ENCODE data around the gene ANP32A.

ANP32A gene

DNA sequence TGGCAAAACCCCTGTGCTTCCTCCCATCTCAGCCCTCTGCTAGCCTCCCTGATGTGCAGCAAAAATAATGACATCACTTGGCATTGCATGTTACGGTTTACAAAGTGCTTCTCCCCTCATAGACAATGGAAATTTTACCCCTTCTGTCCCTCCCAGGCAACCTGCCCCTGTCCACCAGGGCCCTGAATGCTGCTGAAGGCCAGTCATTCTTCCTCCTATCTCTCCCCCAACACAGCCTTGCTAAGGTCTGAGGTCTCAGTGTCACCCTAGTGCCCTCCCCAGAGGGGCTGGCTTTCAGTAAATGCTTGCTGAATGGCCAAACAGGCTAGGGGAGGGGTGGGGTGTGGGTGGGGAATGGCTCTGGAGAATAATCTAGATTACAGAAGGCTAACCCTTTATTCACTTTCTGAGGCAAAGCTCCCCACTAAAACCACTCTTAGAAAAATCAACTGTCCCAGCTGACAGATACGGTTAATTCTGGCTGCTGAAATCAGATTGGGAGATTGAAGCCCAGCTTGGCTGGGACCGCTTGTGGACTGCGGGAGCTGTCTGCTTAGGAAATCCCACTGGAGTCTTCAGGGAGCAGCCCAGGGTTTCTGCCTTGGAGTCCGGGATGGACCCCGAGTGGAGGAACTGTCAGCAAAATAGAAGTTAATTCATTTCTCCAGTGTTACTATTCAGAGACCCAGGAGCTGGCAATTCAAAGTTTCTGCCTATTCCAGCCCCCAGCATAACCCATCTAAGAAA lies 22.9 kb downstream of the ANP32A start:
- no peak for DNase-seq

DNA sequence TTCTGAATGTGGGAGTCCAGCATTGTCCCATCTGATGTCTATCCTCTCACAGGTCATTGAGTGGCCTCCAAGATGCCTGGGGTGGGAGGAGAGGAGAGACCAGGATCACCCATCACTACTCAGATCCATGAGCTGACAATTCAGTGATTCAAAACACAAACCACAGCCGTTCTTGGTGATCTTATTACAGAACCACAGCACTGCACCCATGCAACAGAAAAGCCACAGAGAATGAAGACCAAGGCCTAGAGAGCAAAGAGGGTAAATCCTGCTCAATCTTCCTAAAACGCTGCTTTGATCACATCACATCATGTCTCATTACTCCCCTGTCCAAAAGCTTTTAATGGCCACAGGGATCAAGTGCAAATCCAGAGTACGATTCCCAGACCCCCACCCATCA lies 23.5 kb downstream of the ANP32A start:
- no peak for DNase-seq

DNA sequence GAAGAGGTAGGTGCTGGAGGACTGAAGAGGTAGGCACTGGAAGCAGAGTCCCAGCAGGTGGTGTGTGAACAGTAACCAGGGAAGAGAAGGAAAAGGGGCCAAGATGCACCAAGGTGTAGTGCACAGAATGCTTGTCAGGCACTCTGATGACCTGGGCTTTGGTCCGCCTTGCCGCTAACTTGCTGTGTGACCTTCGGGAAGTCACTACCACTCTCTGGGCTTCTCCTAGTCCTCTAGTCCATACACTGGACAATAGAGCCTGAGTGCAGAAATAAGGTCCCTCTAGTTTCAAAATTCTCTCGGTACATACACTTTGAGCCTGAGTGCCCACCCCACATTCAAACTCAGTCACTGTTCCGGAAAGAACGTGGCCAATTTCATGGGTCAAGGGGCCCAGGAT lies 24.1 kb downstream of the ANP32A start:
- DNase-seq = no peak

DNA sequence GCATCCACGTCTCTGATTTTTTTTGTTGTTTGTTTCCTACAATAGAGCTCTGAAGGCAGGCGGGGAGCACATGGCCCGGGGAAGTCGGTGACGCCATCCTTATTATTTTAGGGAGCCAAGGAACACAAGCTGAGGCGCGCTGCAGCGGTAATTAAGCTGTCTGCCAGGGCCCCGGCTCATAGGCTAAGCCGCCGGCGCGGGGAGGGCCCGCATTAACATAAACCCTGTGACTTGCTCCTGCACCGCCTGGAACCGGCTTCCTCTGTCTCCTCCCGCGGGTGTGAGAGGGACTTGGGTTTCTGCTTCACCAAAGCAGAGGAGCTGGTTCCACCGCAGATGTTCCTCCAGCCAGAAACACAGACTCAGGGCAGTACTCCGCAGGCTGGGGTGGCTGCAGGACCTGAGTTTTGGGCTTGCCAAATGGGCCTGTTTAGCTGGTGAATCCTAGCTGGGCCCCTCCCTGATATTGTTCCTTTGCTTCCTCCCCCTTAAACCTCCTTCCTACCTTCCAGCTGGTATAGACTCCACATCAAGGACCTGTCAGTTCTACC lies 25.3 kb downstream of the ANP32A start:
- peak; percentile 38 for DNase-seq

DNA sequence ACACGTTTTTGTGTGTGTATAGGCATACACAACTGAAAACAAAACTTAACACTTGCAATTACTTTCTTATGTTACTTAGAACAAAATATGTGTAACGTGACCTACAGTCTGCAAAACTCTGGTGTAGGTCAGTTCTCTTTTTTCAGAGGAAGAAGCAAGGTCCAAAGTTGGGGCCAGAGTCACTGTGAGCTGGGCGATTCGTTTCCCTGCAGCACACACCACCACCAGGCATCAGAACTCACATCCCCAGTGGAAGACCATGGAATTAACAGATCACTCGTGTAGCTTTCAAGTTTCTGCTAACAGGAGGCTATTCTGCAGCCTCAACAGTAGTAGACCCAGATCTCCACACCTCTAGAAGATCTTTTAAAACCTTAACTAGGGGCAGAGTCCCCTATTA lies 25.8 kb downstream of the ANP32A start:
- DNase-seq = no peak

DNA sequence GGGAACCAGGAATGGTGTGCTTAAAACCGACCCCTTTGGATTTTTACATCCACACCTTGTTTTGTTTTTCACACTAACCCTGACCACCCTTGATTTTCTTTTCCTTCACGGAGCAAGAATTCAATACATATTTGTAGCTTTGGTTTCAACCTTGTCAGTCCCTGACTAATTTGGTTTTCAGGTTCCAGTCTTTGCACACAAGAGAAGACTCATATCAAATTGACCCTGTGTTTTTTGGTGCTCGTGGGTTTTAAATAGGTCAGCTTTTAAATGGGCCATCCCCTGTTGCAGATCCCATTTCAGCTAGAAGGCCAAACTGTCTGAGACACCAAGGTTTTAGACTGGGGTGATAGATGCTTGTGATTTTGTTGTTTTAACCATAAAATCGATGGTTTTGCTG lies 26.4 kb downstream of the ANP32A start:
- DNase-seq = no peak

DNA sequence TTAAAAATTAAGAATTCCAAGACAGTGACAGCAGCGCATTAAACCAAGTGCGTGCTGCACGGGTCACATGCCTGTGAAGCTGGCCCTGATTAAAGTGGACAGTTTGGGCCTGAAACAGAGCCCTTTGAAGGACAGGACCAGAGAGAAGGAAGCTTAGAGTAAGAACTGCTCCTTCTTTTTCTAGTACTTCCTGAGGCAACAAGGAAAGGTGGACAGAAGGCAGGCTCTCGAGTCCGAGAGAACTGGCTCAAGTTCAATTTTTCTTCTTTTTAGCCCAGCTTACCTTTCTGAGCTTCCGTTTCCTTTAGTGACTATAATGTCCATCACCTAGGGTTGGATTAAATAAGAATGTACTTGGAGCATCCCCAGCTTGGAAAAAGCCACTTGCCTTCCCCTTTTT lies 26.9 kb downstream of the ANP32A start:
- DNase-seq = no peak

DNA sequence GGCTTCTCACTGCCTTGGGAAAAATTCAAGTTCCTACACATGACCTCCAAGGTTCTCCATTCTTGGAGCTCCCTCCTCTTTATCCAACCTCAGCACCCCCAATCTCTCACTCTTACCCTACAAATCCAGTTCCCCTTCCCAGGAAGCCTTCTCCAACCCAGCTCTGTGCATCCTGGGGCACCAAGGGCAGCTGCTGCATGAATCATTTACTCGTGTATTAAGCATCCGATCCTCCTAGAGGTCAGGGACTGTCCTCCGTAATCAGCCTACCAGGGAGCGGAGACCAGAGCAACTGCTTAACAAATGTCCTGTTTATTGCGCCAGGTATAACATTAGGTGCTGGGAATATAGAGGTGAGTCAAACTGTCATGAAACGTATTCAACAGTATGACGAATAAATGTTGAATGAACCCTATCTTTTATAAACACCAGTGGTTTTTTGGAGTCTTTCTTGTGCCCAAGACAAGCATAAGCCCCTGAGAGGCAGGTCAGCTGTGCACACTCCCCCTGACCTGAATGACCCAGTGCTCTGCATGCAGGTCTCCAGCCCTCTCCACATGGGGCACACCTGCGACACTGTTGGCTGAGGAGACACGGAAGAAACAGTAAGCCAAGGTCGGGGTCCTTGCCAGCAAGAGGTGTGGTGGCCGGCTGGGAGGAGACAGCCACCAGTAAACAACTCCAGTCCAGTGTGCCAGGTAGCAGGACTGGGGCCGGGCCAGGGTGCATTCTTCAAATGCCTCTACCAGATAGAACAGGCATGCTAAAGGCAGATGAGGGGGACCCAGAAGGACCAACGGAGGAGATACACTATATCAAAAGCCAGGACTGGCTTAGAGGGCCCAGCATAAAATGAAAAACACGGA lies 27.6 kb downstream of the ANP32A start:
- no peak for DNase-seq

DNA sequence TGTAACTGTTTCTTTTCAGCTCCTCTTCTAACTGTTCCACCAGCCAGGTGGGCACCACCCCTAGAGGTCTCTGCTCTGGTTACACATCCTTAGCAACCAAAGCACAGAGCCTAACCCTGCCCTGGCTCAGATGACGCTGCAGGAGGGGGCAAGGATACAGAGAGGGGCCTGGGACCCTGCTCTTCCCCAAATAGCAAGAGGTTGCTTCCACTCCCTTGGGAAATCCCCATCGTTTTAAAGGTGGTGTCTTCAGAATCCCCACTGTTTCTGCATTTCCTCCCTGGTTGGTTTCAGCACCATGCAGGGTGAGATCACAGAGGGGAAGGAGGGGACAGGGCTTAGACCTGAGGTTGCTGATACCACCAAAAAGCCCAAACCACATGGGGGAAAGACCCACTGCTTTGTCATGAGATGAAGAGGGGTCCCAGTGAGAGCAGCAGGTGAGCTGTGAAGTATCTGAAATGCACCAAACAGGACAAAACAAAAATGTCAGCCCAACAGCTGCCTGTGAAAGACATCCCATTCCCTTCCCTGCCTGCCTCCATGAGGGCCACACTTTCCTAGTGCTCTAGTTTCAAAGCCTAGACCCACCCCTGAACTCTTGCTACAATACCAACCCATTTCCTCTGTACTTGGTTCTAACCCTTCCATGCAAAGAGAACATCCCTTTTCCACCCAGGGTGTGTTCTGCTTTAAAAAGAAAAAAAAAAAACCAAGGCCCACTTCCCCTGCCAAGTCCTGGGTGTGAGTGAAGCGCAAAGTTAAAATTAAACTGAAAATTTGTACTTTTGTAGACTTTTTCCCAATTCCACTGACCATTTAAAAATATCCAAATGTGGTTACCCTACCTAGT lies 29.0 kb downstream of the ANP32A start:
- DNase-seq = peak; percentile 61

DNA sequence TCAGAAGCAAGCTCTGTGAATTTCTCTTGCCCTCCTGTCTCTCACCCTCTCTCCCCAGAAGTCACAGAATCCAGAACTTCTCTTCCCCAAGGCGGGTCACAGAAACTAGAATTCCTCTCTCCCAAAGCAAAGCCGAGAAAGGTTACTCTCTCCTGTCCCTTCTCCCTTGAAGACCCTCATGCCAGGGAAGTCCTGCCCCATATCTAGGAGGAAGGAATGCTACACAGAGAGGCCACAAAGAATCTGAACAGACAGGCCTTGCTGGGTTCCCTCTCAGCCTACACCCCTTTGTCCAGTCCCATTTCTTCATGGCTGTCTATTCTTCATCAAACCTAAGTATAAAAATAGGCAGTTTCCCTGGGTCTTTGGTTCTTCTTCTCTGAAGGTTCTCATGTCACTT lies 29.8 kb downstream of the ANP32A start:
- DNase-seq = no peak

DNA sequence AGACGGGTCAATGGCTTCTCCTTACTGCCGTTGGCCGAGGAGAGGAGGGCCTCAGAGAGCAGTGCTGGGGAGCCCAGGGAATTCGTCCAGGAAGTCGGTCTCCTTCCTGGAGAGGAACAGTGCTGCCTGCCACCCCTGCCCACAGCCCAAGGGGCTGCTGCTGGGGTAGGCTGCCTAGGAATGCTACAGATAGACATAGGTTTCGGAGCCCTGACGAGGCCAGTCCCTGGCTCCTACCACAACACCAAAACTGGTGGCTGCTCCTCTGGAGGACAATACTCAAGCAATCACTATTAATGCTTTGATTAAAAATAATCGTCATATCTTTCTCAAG lies 30.5 kb downstream of the ANP32A start:
- no peak for DNase-seq

DNA sequence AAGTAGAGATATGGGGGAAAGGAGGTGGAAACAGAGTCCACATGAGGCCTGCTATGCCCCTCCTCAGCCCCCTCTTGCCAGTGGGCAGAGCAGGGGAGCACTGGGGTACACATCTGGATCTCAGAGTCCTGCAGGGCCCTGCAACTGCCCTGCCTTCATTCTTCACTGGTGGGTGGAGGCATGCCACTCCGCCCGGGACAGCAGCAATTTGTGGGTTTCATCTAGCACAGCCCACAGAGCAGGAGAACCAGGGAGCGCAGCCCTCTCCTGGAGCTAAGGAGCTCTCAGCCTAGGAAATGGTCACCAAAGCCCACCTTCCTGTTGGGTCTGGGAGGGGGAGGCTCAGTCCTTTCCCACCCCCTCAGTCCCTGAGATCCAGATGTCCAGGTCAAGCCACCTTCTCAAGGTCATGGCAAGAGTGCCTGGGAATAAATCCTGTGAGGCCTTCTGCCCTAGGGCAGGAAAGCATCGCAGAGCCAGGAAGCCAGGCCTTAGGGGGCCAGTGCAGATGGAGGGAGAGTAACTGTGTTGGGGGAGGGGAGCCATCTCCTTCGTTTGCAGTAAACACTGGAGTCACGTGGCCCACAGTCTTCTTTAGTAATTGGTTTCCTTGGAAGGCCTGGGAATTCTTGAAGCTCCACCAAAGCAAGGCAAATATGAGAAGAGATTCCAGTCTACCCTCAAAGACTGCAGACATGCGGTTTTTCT lies 31.0 kb downstream of the ANP32A start:
- no peak for DNase-seq

DNA sequence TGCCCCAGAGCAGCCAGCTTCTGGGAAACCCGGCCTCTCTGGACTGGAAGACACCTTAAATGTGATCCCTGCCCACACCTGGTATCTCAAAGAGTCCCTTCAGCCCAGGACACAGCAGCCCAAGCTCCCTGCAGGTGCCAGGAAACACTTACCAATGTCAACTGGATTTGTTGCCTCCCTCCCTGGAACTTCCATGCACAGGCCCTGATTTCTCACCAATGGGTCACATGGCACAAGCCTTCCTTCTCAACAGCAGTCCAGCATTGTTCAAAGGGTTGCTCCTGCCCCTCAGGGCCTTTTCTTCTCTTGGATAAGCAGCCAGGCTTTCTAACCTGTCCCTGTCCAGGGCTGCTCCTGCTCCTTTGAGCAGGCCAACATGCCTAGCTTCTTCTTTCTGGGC lies 31.6 kb downstream of the ANP32A start:
- no peak for DNase-seq

DNA sequence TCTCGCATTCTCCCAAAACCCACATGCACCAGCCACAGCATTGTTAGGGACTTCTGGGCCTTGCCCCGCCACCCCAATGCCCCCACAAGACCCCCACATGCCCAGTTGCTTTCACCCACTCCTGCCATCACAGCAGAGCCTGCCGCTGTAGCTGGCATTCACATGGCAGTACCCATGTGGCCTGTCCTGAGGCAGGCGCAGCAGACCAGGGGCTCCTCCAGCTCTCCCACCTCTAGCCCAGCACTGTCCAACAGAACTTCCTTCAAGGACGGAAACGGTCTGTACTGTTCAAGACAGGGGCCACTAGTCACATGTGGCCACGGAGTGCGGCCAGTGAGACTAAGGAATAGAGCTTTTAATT lies 32.5 kb downstream of the ANP32A start:
- no peak for DNase-seq

DNA sequence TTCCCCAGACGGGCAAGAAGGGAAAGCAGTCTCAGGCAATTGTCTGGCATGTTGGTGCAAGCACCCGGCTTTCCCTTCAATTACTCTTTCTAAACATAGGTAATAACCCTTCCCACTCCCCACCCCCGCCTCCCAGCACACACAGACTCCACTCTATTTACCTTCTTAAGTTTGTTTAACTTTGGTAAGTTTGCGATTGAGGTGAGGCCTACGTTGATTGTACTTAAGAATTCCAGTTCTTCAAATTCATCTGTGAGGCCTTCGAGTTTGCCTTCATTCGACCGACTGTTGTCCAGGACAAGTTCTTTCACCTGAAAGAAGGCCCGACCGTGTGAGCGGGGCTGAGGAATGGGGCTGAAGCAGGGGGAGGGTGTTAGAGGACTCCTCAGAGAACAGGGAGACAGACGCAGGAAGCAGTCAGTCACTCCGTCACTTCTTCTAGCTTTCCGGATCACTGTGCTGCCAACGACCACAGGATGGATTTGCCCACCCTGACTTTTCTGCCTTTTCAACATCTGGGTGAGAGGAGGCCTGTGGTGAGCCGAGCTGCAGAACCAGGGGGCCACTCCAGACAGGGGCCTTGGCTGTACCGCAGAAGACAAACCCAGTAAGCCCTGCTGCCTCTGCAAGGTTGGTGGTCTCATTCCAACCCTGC lies 33.0 kb downstream of the ANP32A start:
- DNase-seq = no peak

DNA sequence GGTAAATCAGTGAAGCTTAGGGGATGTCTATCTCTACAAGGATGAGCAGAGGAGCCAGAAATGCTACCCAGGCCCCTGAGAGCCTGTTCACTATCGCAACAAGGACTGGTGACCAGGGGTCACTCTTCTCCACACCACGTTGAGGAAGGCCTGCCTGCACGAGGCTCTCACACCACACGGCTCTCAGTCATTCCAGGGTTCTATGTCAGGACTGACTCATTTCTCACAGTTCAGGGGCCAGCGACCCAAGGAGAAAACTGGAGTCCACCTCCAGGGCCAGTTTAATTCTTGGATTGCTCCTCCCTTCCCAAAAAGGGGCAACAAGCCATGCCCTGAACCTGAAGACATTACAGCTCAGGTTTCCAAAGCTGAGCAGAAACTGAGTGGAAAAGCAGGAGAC lies 33.9 kb downstream of the ANP32A start:
- DNase-seq = no peak

DNA sequence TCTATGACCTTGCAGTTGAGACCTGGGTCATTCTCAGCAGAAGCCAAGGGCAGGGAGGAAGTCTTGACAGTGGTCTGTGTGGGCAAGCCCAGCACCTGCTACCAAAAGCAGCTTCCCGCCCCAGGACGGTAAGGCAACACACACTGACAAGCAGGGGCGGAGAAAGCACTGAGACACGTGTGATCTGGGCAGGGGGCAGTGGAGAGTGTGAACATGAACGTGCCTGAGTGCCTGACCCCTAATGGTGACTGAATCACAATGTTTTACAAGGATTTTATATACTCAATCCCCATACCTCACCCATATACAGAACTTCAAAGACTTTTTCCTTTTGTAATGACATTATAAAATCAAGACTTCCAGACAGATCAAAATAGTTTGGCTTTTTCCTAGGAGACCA lies 35.2 kb downstream of the ANP32A start:
- DNase-seq = no peak

DNA sequence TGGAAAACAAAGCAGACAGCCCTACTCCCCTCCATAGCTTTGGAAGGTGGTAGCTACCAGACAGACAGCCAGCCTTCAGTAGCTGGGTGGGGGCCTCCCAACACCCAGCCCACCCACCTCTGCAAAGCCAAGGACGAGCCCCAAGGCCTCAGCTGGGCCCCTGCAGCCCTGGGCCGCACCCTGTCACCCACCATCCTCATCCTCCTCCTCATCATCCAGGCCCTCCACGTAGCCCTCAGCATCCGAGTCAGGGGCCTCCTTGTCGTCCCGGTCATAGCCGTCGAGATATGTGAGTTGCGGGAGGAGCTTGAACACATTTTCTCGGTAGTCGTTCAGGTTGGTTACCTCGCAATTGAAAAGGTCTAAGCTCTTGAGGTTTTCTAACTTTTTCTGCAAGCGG lies 36.5 kb downstream of the ANP32A start:
- DNase-seq = no peak

DNA sequence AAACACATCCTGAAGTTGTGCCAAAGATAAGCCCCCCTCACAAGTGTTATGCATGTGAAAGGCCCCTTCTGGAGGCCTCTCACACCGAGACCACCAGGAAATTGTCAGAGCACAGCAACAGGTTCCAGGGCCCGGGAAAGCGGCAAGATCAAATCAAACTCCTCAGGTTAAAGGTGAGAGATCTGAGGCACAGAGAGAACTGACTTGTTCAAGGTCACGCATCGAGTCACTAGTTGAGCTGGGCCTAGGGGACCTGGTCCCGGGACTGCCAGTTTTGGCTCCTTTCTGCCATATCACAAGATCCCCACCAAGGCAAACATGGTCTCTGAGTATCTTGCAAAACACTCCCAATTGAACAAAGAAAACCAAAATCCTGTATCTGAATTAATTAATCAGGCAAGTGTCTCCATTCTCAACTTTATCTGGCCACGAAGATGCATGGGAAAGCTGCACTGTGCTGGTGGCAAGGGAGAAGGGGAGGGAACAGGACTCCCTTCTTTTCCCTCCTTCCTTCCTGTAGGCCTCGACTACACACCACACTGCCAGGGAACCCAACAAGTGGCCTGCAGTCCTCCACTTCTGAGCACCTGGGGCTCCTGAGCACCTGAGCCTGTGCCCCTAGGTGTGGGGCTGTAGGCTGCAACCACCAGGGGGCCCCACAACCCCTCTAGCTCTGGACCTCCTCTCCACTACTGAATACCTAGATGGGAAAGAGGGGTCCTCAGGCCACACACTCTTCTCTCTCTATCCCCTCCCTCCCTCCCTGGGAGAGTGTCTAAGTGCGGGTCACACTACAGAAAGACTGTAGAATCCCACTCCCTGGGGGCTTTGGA lies 37.3 kb downstream of the ANP32A start:
- peak; percentile 77 for DNase-seq

DNA sequence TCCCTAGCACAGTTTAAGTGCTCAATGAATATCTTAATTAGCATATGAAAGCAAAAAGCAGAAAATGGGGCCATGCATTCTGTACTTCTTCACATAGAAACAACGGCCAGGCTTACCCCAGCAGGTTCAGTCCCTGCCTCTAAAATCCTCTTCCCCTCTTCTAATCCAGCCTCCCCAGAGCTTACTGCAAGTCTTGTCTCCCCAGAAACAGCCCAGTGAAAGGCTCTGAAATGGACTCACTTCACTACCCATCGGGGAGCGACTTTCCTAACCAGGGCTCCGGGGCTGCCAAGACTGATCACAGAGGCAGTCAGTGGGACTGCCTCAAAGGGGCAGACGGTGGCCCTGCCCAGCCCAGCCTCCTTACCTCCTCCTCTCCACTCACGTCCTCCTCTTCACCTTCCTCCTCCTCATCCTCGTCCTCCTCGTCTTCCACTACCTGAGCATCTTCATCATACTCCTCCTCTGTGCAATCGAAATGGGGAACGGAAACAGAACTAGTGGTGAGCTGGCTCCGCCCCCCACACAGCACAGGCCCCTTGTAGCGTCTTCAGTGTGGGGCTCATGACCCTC lies 38.0 kb downstream of the ANP32A start:
- no peak for DNase-seq
